NCI-H82 (cell line): ENCODE results near the gene NHLRC2.
"Not testable (repeated sequence)": the region's sequence is repeated elsewhere in the genome, so short reads cannot be mapped to it uniquely, and the experiment has no call there.

Source experiments
- DNase-seq: peaks from one replicate; lab custom pipeline; 2025; lab: John Stamatoyannopoulos, UW

Gene NHLRC2

DNA sequence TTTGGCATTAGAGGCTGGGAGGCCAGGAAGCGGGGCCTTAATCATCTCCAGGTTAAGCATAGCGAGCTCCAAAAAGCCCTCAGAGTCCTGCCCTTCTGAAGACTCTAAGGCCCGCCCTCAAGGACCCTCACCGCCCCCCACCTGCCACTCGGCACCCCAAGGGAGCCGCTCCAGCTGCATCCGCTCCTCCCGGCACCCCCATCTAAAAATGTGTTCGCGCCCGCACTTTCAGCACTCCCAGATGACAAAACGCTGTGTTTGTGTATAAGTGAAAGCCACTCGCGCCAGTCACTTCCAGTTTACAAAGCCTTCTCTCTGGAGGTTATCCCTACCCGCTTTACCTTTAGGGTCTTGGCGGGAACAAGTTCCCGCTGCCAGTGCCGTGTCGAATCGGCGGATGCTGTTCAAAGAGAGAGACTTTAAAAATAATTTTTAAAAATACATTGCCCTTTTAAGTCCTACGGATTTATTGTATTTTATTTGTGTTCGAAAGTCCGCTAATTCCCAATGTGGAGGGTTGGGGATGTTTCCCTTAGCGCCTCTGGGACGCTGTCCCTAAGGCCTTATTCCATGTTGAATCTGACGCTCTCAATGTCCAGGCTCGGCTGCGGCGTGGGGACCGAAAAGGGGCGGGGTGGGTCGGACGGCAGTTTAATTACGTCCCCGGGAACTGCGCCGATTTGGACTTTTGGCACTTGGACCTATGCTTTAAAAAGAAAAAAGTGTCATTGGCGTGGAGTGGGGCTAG, at the start of gene NHLRC2, which contains the start of gene DCLRE1A:
Gene NHLRC2, plus strand, starts transcription at position 649 of the 748 bp plus-strand sequence. CDS start 212 bp downstream, outside the sequence.
Gene DCLRE1A, minus strand, starts transcription at position 70 of the 748 bp plus-strand sequence. CDS start 900 bp downstream, outside the sequence.
- DNase-seq, result peak; percentile 86

GRCh38 chr10:113806503-113806902, 48.0 kb upstream of the NHLRC2 start:
- DNase-seq, result no peak

DNA sequence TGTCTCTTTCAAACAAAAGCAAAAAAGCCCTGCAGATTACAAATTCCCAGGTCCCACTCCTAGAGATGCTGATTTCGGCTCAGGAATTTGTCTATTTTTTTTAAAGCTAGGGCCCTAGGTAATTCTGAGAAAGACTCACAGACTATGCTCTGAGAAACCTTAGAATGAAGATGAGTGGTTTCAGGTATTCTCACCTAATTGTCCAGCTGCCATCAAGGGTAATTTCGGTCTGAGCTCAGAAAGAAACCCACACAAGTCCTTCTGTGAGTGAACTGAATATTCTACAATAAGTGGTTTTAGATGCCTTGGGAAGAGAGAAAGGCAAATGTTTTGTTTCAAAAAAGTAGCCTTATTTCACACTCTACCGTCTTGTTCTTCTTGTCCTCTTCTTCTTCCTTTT, 46.3 kb upstream of the NHLRC2 start:
- no peak for DNase-seq

- not testable (repeated sequence) for DNase-seq
Observed at GRCh38 chr10:113814700-113815099, 39.8 kb upstream of the NHLRC2 start.

GRCh38 chr10:113819989-113820388, 34.5 kb upstream of the NHLRC2 start:
- DNase-seq, result no peak

- peak; percentile 18 for DNase-seq
Observed at GRCh38 chr10:113820507-113820906, 34.0 kb upstream of the NHLRC2 start.

DNA sequence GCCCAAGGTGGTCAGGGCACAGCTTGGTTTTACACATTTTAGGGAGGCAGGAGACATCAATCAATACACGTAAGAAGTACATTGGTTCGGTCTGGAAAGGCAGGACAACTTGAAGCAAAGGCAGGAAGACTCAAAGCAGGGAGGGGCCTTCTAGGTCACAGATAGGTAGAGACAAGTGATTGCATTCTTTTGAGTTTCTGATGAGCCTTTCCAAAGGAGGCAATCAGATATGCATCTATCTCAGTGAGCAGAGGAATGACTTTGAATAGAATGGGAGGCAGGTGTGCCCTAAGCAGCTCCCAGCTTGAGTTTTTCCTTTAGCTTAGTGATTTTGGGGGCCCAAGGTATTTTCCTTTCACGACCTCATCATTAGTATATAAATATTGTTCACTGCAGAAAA, 33.2 kb upstream of the NHLRC2 start:
- DNase-seq, result not testable (repeated sequence)

GRCh38 chr10:113822174-113822573, 32.3 kb upstream of the NHLRC2 start:
- DNase-seq, result no peak

DNA sequence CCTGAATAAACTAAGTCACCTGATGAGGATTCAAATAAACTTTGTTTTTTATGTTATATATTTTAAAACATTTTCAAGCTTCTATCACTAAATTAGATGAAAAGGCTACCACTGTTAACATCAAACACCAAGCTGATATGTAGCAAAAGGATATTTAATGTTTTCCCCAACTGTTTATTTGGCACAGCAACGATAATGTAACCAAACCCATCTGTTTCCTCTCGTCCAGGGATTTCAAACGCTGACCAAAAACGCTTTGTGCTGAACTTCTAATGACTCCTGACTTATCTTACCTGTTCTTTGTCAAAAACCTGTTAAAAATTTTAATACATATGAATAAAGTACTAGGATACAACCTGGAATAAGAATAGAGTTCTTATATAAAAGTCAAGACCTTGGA, 31.1 kb upstream of the NHLRC2 start:
- no peak for DNase-seq

GRCh38 chr10:113825791-113826190, 28.7 kb upstream of the NHLRC2 start:
- no peak for DNase-seq

DNA sequence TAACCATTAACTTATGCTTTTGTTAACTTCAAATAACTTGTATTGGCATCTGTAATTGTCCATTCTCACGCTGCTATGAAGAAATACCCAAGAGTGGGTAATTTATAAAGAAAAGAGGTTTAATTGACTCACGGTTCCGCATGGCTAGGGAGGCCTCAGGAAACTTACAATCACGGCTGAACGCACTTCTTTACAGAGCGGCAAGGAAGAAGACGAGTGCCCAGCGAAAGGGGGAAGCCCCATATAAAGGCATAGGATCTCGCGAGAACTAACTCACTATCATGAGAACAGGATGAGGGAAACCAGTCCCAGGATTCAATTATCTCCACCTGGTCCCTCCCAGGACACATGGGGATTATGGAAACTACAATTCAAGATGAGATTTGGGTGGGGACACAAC, 25.9 kb upstream of the NHLRC2 start:
- DNase-seq, result not testable (repeated sequence)

GRCh38 chr10:113842171-113842570, 12.3 kb upstream of the NHLRC2 start:
- no peak for DNase-seq

- no peak for DNase-seq
Observed at GRCh38 chr10:113843972-113844485, 10.4 kb upstream of the NHLRC2 start.

DNA sequence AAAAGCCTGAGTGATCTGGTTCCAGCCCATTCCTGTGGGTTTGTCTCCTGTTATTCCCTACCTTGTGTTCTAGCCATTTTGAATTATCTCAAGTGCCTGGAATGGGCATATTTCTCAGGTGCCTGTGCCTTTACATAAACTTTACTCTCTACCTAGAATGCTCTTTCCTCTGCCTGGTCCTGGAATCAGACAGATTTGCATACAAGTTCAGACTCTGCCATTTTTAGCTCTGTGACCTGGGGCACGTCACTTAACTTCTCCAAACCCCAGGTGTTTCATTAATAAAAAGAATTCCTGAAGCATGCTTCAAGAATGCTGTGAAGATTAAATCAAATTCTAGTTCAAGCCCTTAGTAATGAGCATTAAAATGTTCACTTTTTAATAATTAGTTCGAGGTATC, 8.4 kb upstream of the NHLRC2 start:
- no peak for DNase-seq

- DNase-seq, result no peak
Observed at GRCh38 chr10:113849140-113849803, 5.2 kb upstream of the NHLRC2 start.

- DNase-seq, result no peak
Observed at GRCh38 chr10:113849946-113850345, 4.5 kb upstream of the NHLRC2 start.

DNA sequence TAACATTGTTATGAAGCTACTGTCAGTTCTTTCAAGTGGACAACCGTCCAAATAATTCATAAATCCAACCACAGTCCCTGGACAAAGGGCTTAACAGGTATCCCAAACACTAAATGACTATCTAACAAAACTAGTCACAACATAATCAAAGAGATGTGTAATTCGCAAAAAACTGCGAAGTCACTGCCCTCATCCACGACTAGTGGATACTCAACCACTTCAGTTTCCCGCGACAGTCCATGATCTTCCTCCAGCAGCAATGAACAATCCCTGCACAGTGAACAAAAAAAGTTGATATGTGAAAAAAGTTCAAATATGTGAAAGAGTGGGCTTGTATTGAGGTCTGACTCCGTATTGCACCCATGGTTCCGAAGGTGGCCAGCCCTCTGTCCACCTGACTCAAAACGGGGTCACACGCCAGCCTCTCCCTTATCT, 866 bp upstream of the NHLRC2 start:
- DNase-seq, result peak; percentile 50

GRCh38 chr10:113854761-113855588, 514 bp downstream of the NHLRC2 start:
- peak; percentile 58 for DNase-seq

DNA sequence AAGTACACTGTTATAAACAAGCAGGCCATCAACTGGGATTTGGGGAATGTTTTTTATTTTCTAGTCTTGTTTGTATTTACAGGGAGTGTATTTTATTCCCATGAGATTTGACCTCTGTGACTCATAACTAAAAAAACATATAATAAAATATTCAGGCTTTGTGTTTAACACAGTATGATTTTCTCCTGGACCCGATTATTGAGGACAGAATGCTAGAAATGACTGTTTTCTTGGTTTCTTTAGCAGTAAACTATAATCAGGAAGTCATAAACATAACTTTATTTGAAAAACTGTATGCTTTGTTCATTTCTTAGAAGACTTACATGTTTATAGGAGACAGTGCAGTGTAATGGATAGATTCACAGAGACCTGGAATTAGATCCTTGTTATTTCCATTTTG, 2.1 kb downstream of the NHLRC2 start:
- no peak for DNase-seq

- DNase-seq, result no peak
Observed at GRCh38 chr10:113857210-113857609, 2.7 kb downstream of the NHLRC2 start.

- DNase-seq, result peak; percentile 1
Observed at GRCh38 chr10:113858541-113858940, 4.1 kb downstream of the NHLRC2 start.

- DNase-seq, result no peak
Observed at GRCh38 chr10:113859261-113859660, 4.8 kb downstream of the NHLRC2 start.
